A673 (cell line): ENCODE measurements around the gene PPP1R18.

Source experiments
- EZH2 ChIP-seq: fragments of 200-600 bp; sonication (generic); IDR thresholded peaks from 2 replicates; pipeline ENCODE4 v1.6.1; 2017; ENCODE audit warnings: borderline replicate concordance, low read depth, mild to moderate bottlenecking, mixed read lengths, antibody characterized with exemption, low read length; ENCODE audit not compliant: poor library complexity, severe bottlenecking
- TF ChIP-seq, protein P1 (sequence below): fragments of 300-800, 200-600 bp; sonication (generic); conservative IDR thresholded peaks from 2 replicates; pipeline ENCODE4 v1.5.1; 2017; ENCODE audit warnings: low read depth, mild to moderate bottlenecking, antibody characterized with exemption, low read length, moderate library complexity, mixed read lengths

DNA sequence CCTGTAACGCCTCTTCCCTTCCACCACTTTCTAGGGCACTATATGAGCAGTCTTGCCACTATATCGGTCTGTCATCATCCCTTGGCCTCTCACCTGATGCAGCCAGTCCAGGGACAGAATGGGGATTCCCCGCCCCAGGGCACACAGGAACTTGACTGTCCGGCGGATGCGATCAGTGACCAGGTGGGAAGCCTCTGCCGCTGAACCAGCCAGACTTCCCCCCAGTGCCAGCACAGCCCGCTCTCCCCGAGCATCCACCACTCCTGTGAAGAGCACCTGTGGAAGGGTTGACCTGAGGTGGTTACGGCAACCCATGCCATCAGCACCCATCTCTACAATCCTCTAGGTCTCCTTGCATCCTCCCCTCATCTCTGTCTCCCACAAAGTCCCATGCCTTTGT lies 16.6 kb upstream of the PPP1R18 start:
- TF ChIP-seq, protein P1, sequence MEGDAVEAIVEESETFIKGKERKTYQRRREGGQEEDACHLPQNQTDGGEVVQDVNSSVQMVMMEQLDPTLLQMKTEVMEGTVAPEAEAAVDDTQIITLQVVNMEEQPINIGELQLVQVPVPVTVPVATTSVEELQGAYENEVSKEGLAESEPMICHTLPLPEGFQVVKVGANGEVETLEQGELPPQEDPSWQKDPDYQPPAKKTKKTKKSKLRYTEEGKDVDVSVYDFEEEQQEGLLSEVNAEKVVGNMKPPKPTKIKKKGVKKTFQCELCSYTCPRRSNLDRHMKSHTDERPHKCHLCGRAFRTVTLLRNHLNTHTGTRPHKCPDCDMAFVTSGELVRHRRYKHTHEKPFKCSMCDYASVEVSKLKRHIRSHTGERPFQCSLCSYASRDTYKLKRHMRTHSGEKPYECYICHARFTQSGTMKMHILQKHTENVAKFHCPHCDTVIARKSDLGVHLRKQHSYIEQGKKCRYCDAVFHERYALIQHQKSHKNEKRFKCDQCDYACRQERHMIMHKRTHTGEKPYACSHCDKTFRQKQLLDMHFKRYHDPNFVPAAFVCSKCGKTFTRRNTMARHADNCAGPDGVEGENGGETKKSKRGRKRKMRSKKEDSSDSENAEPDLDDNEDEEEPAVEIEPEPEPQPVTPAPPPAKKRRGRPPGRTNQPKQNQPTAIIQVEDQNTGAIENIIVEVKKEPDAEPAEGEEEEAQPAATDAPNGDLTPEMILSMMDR = no peak
- TF ChIP-seq EZH2 = no peak
